GM12878 (cell line): ENCODE results near the gene GABRB2. TPM values are rescaled to one million over a fixed set of nuclear protein-coding genes. Genes with fewer than 3 reads are reported as not detected.

Experiments used
- ATAC-seq: fragments of 200-7000 bp; cut with Tn5 transposase; 3 replicates; pipeline ENCODE4 v1.9.1; 2020; ENCODE audit warnings: mild to moderate bottlenecking, moderate library complexity
- BruUV-seq: library from RNA; stranded (reverse); fragments of 400-500 nt; replicated peaks from 2 replicates; lab custom pipeline; 2021; lab: Mats Ljungman, UMichigan
- CTCF ChIA-PET: fragments of 300-600 bp; sonication (Branson Sonifier 250); formaldehyde crosslinking; extraction: SDS; loops from one replicate; lab custom pipeline; 2021; ENCODE audit warnings: inconsistent platforms; lab: Yijun Ruan, JAX
- POLR2A ChIA-PET: fragments of 350-600 bp; formaldehyde crosslinking; extraction: SDS; loops from one replicate; lab custom pipeline; 2021; ENCODE audit warnings: inconsistent platforms; lab: Charles Lee
- RAD21 ChIA-PET: fragments of 300-600 bp; sonication (Branson Sonifier 250); formaldehyde crosslinking; loops from one replicate; lab custom pipeline; 2023; ENCODE audit warnings: antibody characterized with exemption; ENCODE audit not compliant: unreplicated experiment; lab: Charles Lee
- SMC1A ChIA-PET: fragments of 300-600 bp; sonication (Branson Sonifier 250); formaldehyde crosslinking; loops from one replicate; lab custom pipeline; 2023; ENCODE audit not compliant: unreplicated experiment, uncharacterized antibody; lab: Charles Lee
- DNase-seq: peaks from one replicate; pipeline ENCODE4 v3.0.0-alpha.2; 2011; ENCODE audit warnings: low read depth, low spot score
- FAIRE-seq: peaks from 3 replicates; lab custom pipeline; 2011; peaks lifted over from hg19 to GRCh38; lab: Jason Lieb, UNC
- H2AFZ ChIP-seq: 2 replicates; pipeline ENCODE4 v1.6.0; 2011; ENCODE audit warnings: low read depth, low read length, control low read depth; ENCODE audit not compliant: control insufficient read depth
- H3K27ac ChIP-seq: 2 replicates; pipeline ENCODE4 v1.5.1; 2011; ENCODE audit warnings: control low read depth; ENCODE audit not compliant: control insufficient read depth, insufficient read depth
- H3K27me3 ChIP-seq, 2 experiments: replicated peaks in 1 of 2; 2 replicates each; pipeline versions ENCODE4 v1.6.0 to v1.6.1; 2011; ENCODE audit warnings: low read length in 1 of 2; ENCODE audit not compliant: control insufficient read depth in 2 of 2, insufficient read depth in 2 of 2
- H3K36me3 ChIP-seq, 2 experiments: 2 replicates each; pipeline ENCODE4 v1.5.1; 2011; ENCODE audit warnings: low read length in 1 of 2; ENCODE audit not compliant: control insufficient read depth in 2 of 2, insufficient read depth in 2 of 2
- H3K4me1 ChIP-seq: 2 replicates; pipeline ENCODE4 v1.6.1; 2011; ENCODE audit warnings: mild to moderate bottlenecking, low read length, moderate library complexity, mixed read lengths; ENCODE audit not compliant: control insufficient read depth, insufficient read depth
- H3K4me2 ChIP-seq: 2 replicates; pipeline ENCODE4 v1.6.0; 2011; ENCODE audit warnings: control low read depth; ENCODE audit not compliant: control insufficient read depth, insufficient read depth
- H3K4me3 ChIP-seq: fragments of 200-600 bp; sonication (generic); 2 replicates; pipeline ENCODE4 v1.5.1; 2016
- H3K79me2 ChIP-seq: 2 replicates; pipeline ENCODE4 v1.6.0; 2011; ENCODE audit warnings: low read length; ENCODE audit not compliant: control insufficient read depth, insufficient read depth
- H3K9ac ChIP-seq: 2 replicates; pipeline ENCODE4 v1.8.0; 2011; ENCODE audit warnings: low read length, control low read depth, mixed read lengths; ENCODE audit not compliant: control insufficient read depth, insufficient read depth
- H3K9me3 ChIP-seq: replicated peaks from 3 replicates; pipeline ENCODE4 v1.5.1; 2011; ENCODE audit warnings: mild to moderate bottlenecking, low read length; ENCODE audit not compliant: control insufficient read depth, insufficient read depth
- H4K20me1 ChIP-seq: 2 replicates; pipeline ENCODE4 v1.6.0; 2011; ENCODE audit not compliant: control insufficient read depth, insufficient read depth
- CHD1 ChIP-seq: IDR thresholded peaks from 2 replicates; pipeline ENCODE4 v1.6.1; 2012; ENCODE audit warnings: low read depth, low read length, improper control_type of control experiment
- CREB1 ChIP-seq: IDR thresholded peaks from 2 replicates; pipeline ENCODE4 v1.6.1; 2012; ENCODE audit warnings: low read depth, mild to moderate bottlenecking, inconsistent platforms
- MAX ChIP-seq: IDR thresholded peaks from 2 replicates; pipeline ENCODE4 v1.6.1; 2012; ENCODE audit warnings: low read depth, low read length, improper control_type of control experiment
- PKNOX1 ChIP-seq: fragments of 450-650 bp; IDR thresholded peaks from 2 replicates; pipeline ENCODE4 v1.6.1; 2016; ENCODE audit warnings: mild to moderate bottlenecking
- SP1 ChIP-seq: IDR thresholded peaks from one replicate; pipeline ENCODE4 v1.6.1; 2011; ENCODE audit warnings: low read depth, low read length
- TCF12 ChIP-seq: IDR thresholded peaks from 2 replicates; pipeline ENCODE4 v1.6.1; 2011; ENCODE audit warnings: low read depth, mild to moderate bottlenecking, low read length
- WGBS: methylation state at CpG from one replicate; pipeline ENCODE4 v1.1.6; 2016; ENCODE audit warnings: low lambda C conversion rate; ENCODE audit not compliant: insufficient replicate concordance, insufficient coverage; ENCODE audit errors: missing lambda C conversion rate; 5-methylcytosine and 5-hydroxymethylcytosine counted together
- in situ Hi-C: fragments of 300-500 bp; cut with MboI; formaldehyde crosslinking; loops from 9 replicates; pipeline ENCODE4 v1.14.3; 2018; ENCODE audit warnings: mixed read lengths
- intact Hi-C: fragments of 100-400 bp; cut with micrococcal nuclease; formaldehyde crosslinking; loops from one replicate; pipeline ENCODE4 v1.14.2; 2022; ENCODE audit not compliant: unreplicated experiment
- polyA plus RNA-seq, 11 experiments: library from polyadenylated mRNA; depleted of rRNA in 4 of 11; unstranded in 6 of 11; stranded (reverse) in 5 of 11; fragments of >200 nt; fragmentation: Nextera tagmentation in 4 of 11; fragmentation: Illumina TruSeq in 1 of 11; extraction: Ambion mirVana in 4 of 11; extraction: Trizol in 1 of 11; gene quantifications; 1 replicate in 1 of 11; 2 replicates in 10 of 11; pipeline versions ENCODE4 v1.2.1 to v1.2.3, GENCODE V29; 2011 to 2016; ENCODE audit warnings: inconsistent platforms in 2 of 11, missing spikeins in 2 of 11, low read depth in 1 of 11
- total RNA-seq, 4 experiments: library from RNA; depleted of rRNA in 3 of 4; stranded (reverse); fragments of >200 nt in 3 of 4; fragmentation: Illumina TruSeq in 1 of 4; extraction: Trizol in 1 of 4; gene quantifications; 2 replicates each; pipeline versions ENCODE4 v1.2.1 to v1.2.3, GENCODE V29; 2013 to 2021

Gene GABRB2
- total and polyA plus RNA-seq, 10 of the 15 experiments (the other 5 are each of a cell fraction or from before 2014, with no cell fraction given): 0.12 to 0.85 (median 0.43) TPM

DNA sequence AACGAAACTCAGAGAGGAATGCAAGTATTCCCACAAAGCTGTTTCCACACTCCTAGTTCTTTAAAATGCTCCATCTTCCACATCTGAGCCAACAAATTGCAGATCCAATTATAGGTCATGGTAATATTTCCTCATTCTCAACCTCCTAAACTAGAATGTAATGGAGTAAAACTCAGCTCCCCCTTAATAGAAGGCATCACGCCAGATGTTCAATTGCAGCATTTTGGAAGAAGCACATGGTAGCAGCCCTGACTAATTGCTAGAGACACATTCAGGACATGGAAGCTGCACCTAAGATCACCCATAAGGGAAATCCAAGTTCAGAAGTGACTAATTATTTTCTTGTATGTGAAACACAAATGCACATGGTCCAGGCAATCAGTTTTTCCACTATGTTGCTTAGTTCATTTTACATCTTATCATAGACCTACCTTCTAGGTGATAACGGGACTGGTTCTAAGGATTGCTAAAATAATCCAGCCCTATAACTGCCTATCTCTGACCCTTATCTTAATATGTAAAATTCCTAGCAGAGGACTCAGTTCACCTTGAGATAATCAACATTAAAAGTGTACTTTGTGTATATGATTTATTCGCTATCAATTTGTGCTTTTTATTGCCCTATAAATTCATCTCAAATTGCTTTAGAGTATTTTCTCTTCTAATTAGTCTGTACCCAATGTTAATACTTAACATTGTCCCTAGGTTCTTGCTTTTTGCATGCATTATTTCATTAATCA, 75.1 kb downstream of the GABRB2 start:
- H4K20me1 ChIP-seq: no peaks in the 10 kb centered on the region
- BruUV-seq: no TSS peak
- H3K9me3 ChIP-seq: peaks cover 2% of the 10 kb centered on the region; the same call in 2 of the 3 replicates
- no peaks in the 10 kb centered on the region for H3K36me3 ChIP-seq
- 60% methylated on average over 4 of the region's 4 CpGs for WGBS
- ChIA-PET SMC1A (no interaction called here), CTCF (interaction anchor here (1.2 kb wide), 1 partner anchor 15 kb away, joined by 3 read pairs; no protein-coding TSS in a partner anchor), RAD21 (no interaction called here), POLR2A (no interaction called here)
- H3K79me2 ChIP-seq: no peaks in the 10 kb centered on the region
- no peak overlapping the region for H3K9ac ChIP-seq
- TF ChIP-seq CHD1 (no peak), CREB1 (no peak), PKNOX1 (no peak), MAX (no peak), TCF12 (no peak), SP1 (no peak)
- DNase-seq (no peak), ATAC-seq (no peak), FAIRE-seq (no peak)
- H3K4me1 ChIP-seq: no peaks in the 10 kb centered on the region
- no peak overlapping the region for H3K27ac ChIP-seq
- no peak overlapping the region for H2AFZ ChIP-seq
- no peak overlapping the region for H3K4me3 ChIP-seq
- intact Hi-C loops: no loop called here
- in situ Hi-C loops: no loop called here
- H3K4me2 ChIP-seq: no peak overlapping the region
- no peaks in the 10 kb centered on the region for H3K27me3 ChIP-seq
